H1 (cell line): ENCODE data around the gene MB. TPM values are rescaled to one million over a fixed set of nuclear protein-coding genes. Genes with fewer than 3 reads are reported as not detected.

Source experiments
- CTCF ChIA-PET: fragments of 300-600 bp; sonication (Branson Sonifier 250); formaldehyde crosslinking; loops from one replicate; lab custom pipeline; 2021; ENCODE audit not compliant: partially characterized antibody; lab: Charles Lee
- POLR2A ChIA-PET: fragments of 300-600 bp; sonication (Branson Sonifier 250); formaldehyde crosslinking; loops from one replicate; lab custom pipeline; 2021; ENCODE audit warnings: inconsistent platforms; ENCODE audit not compliant: partially characterized antibody; lab: Charles Lee
- DNase-seq, 2 experiments: peaks; one replicate each; pipeline versions ENCODE4 v3.0.0 to v3.0.0-alpha.2; 2010 to 2022; ENCODE audit warnings: low spot score in 2 of 2, low read depth in 1 of 2, mixed read lengths in 1 of 2
- FAIRE-seq: peaks from 2 replicates; lab custom pipeline; 2011; peaks lifted over from hg19 to GRCh38; lab: Jason Lieb, UNC
- H2AFZ ChIP-seq: 2 replicates; pipeline ENCODE4 v1.8.1; 2012; ENCODE audit warnings: low read length, inconsistent platforms
- H2AK5ac ChIP-seq: 2 replicates; pipeline ENCODE4 v1.6.1; 2013; ENCODE audit warnings: low read depth, low read length
- H2BK120ac ChIP-seq: replicated peaks from 2 replicates; pipeline ENCODE3; 2013; ENCODE audit warnings: low read depth, low read length, inconsistent platforms
- H2BK12ac ChIP-seq: 2 replicates; pipeline ENCODE4 v1.6.1; 2013; ENCODE audit warnings: low read depth, low read length
- H2BK15ac ChIP-seq: 2 replicates; pipeline ENCODE4 v1.6.1; 2013; ENCODE audit warnings: low read length
- H2BK20ac ChIP-seq: 2 replicates; pipeline ENCODE4 v1.6.1; 2013; ENCODE audit warnings: low read length
- H2BK5ac ChIP-seq: 2 replicates; pipeline ENCODE4 v1.6.1; 2013; ENCODE audit warnings: low read depth, low read length
- H3K14ac ChIP-seq: 2 replicates; pipeline ENCODE4 v1.6.1; 2013; ENCODE audit warnings: inconsistent platforms; ENCODE audit not compliant: insufficient read length
- H3K18ac ChIP-seq: 2 replicates; pipeline ENCODE4 v1.6.1; 2013; ENCODE audit warnings: low read length; ENCODE audit errors: extremely low read depth
- H3K23ac ChIP-seq: 2 replicates; pipeline ENCODE4 v1.6.1; 2013; ENCODE audit warnings: inconsistent platforms; ENCODE audit not compliant: insufficient read length
- H3K23me2 ChIP-seq: 2 replicates; pipeline ENCODE4 v1.6.1; 2013; ENCODE audit warnings: low read depth, low read length
- H3K27ac ChIP-seq: 2 replicates; pipeline ENCODE4 v1.6.1; 2011; ENCODE audit warnings: low read depth, low read length, inconsistent platforms
- H3K27me3 ChIP-seq, 4 experiments: replicated peaks in 1 of 4; 1 replicate in 1 of 4; 2 replicates in 3 of 4; pipeline versions ENCODE4 v1.6.1 to v1.8.1; 2011 to 2013; ENCODE audit warnings: low read length in 3 of 4, mild to moderate bottlenecking in 3 of 4, inconsistent platforms in 2 of 4, mixed read lengths in 2 of 4, moderate library complexity in 1 of 4; ENCODE audit not compliant: control insufficient read depth in 3 of 4, insufficient read depth in 3 of 4; ENCODE audit errors: extremely low read depth in 1 of 4
- H3K36me3 ChIP-seq, 4 experiments: 2 replicates each; pipeline versions ENCODE4 v1.6.1 to v1.8.1; 2011 to 2013; ENCODE audit warnings: mild to moderate bottlenecking in 4 of 4, low read length in 3 of 4, moderate library complexity in 2 of 4, control low read depth in 1 of 4, inconsistent platforms in 1 of 4; ENCODE audit not compliant: insufficient read depth in 4 of 4, control insufficient read depth in 2 of 4
- H3K4ac ChIP-seq: replicated peaks from 2 replicates; pipeline ENCODE3; 2013; ENCODE audit warnings: low read length, low read depth, mixed read lengths, inconsistent platforms; ENCODE audit not compliant: insufficient read length
- H3K4me1 ChIP-seq, 4 experiments: replicated peaks in 1 of 4; 1 replicate in 1 of 4; 2 replicates in 3 of 4; pipeline versions ENCODE4 v1.6.1 to v1.8.1; 2011 to 2013; ENCODE audit warnings: low read length in 3 of 4, inconsistent platforms in 2 of 4, mixed read lengths in 1 of 4; ENCODE audit not compliant: insufficient read depth in 4 of 4, control insufficient read depth in 3 of 4
- H3K4me2 ChIP-seq, 2 experiments: 2 replicates each; pipeline versions ENCODE4 v1.6.1 to v1.8.1; 2011 to 2013; ENCODE audit warnings: low read depth in 2 of 2, low read length in 2 of 2, control low read depth in 1 of 2, inconsistent platforms in 1 of 2, mild to moderate bottlenecking in 1 of 2; ENCODE audit not compliant: insufficient read depth in 1 of 2
- H3K4me3 ChIP-seq, 4 experiments: fragments of 200-600, 300-600 bp in 1 of 4; sonication (generic), shearing (Covaris generic), sonication (Bioruptor Twin) in 1 of 4; 2 replicates each; pipeline versions ENCODE4 v1.5.1 to v1.8.1; 2011 to 2016; ENCODE audit warnings: low read length in 4 of 4, low read depth in 3 of 4, control low read depth in 2 of 4, inconsistent platforms in 2 of 4, mild to moderate bottlenecking in 2 of 4, mixed read lengths in 1 of 4, moderate library complexity in 1 of 4; ENCODE audit not compliant: insufficient read depth in 2 of 4; ENCODE audit errors: extremely low read depth in 1 of 4
- H3K56ac ChIP-seq: replicated peaks from 2 replicates; pipeline ENCODE3; 2013; ENCODE audit warnings: low read depth, mild to moderate bottlenecking, mixed read lengths, low read length, inconsistent platforms; ENCODE audit not compliant: insufficient read length
- H3K79me1 ChIP-seq: 2 replicates; pipeline ENCODE4 v1.6.1; 2013; ENCODE audit warnings: low read depth, low read length, control low read depth
- H3K79me2 ChIP-seq, 2 experiments: 2 replicates each; pipeline versions ENCODE4 v1.6.1 to v1.8.1; 2012 to 2013; ENCODE audit warnings: low read length in 2 of 2, mild to moderate bottlenecking in 2 of 2, inconsistent platforms in 1 of 2; ENCODE audit not compliant: insufficient read depth in 2 of 2, control insufficient read depth in 1 of 2
- H3K9ac ChIP-seq, 4 experiments: replicated peaks in 1 of 4; 1 replicate in 1 of 4; 2 replicates in 3 of 4; pipeline versions ENCODE4 v1.6.1 to v1.8.1; 2011 to 2013; ENCODE audit warnings: low read depth in 3 of 4, low read length in 3 of 4, control low read depth in 2 of 4, mild to moderate bottlenecking in 2 of 4, moderate library complexity in 2 of 4, inconsistent platforms in 1 of 4; ENCODE audit errors: extremely low read depth in 1 of 4
- H3K9me3 ChIP-seq, 2 experiments: 2 replicates each; pipeline versions ENCODE4 v1.6.1 to v1.8.1; 2012 to 2013; ENCODE audit warnings: mild to moderate bottlenecking in 2 of 2, moderate library complexity in 2 of 2, control low read depth in 1 of 2, inconsistent platforms in 1 of 2, low read depth in 1 of 2, low read length in 1 of 2, mixed read lengths in 1 of 2; ENCODE audit not compliant: insufficient read depth in 2 of 2
- H4K20me1 ChIP-seq, 2 experiments: replicated peaks in 1 of 2; 2 replicates each; pipeline versions ENCODE3 to v1.8.1; 2011 to 2013; ENCODE audit warnings: inconsistent platforms in 2 of 2, low read length in 2 of 2, mild to moderate bottlenecking in 1 of 2; ENCODE audit not compliant: insufficient read depth in 2 of 2, control insufficient read depth in 1 of 2
- H4K5ac ChIP-seq: 2 replicates; pipeline ENCODE4 v1.6.1; 2013; ENCODE audit warnings: low read length, low read depth, mixed read lengths, inconsistent platforms; ENCODE audit not compliant: insufficient read length
- H4K8ac ChIP-seq: 2 replicates; pipeline ENCODE4 v1.8.0; 2013; ENCODE audit warnings: mild to moderate bottlenecking, moderate library complexity, low read length, inconsistent platforms; ENCODE audit not compliant: insufficient read depth; ENCODE audit errors: extremely low read depth
- H4K91ac ChIP-seq: replicated peaks from 2 replicates; pipeline ENCODE3; 2013; ENCODE audit warnings: low read length, mixed read lengths, inconsistent platforms; ENCODE audit not compliant: insufficient read length
- BCL11A ChIP-seq, 2 experiments: IDR thresholded peaks; one replicate each; pipeline ENCODE4 v1.6.1; 2011; ENCODE audit warnings: low read depth in 2 of 2, low read length in 2 of 2, mild to moderate bottlenecking in 2 of 2
- TEAD4 ChIP-seq: IDR thresholded peaks from 2 replicates; pipeline ENCODE4 v1.6.1; 2012; ENCODE audit warnings: low read depth, low read length, inconsistent platforms, mixed read lengths
- WGBS, 2 experiments: shearing (Covaris generic) in 1 of 2; methylation state at CpG; one replicate each; pipeline versions ENCODE4 v1.1.6 to v1.1.7; 2013 to 2015; ENCODE audit warnings: low lambda C conversion rate in 2 of 2, mixed read lengths in 2 of 2, inconsistent platforms in 1 of 2, low coverage in 1 of 2, missing lambda C conversion rate in 1 of 2; ENCODE audit not compliant: insufficient replicate concordance in 2 of 2, insufficient coverage in 1 of 2, insufficient read length in 1 of 2; ENCODE audit errors: extremely low coverage in 1 of 2, missing lambda C conversion rate in 1 of 2; 5-methylcytosine and 5-hydroxymethylcytosine counted together
- polyA plus RNA-seq, 7 experiments: library from polyadenylated mRNA; depleted of rRNA in 3 of 7; stranded (reverse) in 5 of 7; unstranded in 2 of 7; fragments of >200 nt in 5 of 7; fragments of 200-250 nt in 2 of 7; gene quantifications; 1 replicate in 5 of 7; 2 replicates in 1 of 7; 4 replicates in 1 of 7; pipeline versions ENCODE4 v1.2.1 to v1.2.3, GENCODE V29; 2011 to 2013; ENCODE audit warnings: missing spikeins in 2 of 7, mixed read lengths in 2 of 7
- total RNA-seq: library from RNA; stranded (reverse); fragmentation: NEBNext Ultra II Directional; extraction: Animal tissue kit (Norgen Biotek cat#: 25700); gene quantifications from 2 replicates; pipeline ENCODE4 v1.2.1, GENCODE V29; 2021

Gene MB
- total and polyA plus RNA-seq, 2 of the 8 experiments (the other 6 are each of a cell fraction or from before 2014, with no cell fraction given) = 1.5 TPM; not detected in 1

DNA sequence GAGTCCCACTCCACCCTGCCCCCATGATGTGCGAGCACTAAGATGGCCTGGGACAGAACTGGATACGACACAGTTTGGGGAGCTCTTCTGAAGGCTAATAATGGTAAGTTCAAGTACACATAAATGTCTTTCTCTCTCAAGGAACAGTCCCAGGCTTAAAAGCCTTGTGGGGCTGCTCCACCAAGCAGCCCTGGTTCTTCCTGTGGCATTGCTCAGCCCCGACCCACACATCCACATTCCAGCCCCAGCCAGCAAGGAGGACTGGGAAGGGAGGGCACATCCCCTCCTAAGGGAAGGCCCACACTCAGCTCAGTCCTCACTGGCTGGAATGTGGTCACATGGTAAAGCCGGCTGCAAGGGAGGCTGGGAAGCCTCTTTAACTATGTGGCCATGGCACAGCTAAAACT is 13.3 kb upstream of the MB start:
- H4K5ac ChIP-seq = no peak overlapping the region
- 0 out of 2 replicates have a peak overlapping the region, but pooled peaks have one; percentile 40 for H2BK20ac ChIP-seq
- H3K27ac ChIP-seq = no peak overlapping the region
- H3K9ac ChIP-seq = no peak overlapping the region
- no peaks in the 10 kb centered on the region for H3K9me3 ChIP-seq
- TF ChIP-seq BCL11A (IDR thresholded peaks at IDR 0.05; ENCODE audit: low read depth in 2 of 2, low read length in 2 of 2) (no peak), TEAD4 (0 out of 2 replicates have a peak, but pooled peaks have one; percentile 31)
- TF ChIP-seq, all 59 proteins: peak for 1
- ChIA-PET CTCF (interaction anchor here (0.7 to 4.1 kb wide), 14 partner anchors 10 to 494 kb away, joined by 3 to 30 read pairs (median 6); no protein-coding TSS in a partner anchor), POLR2A (interaction anchor here (0.5 to 1.0 kb wide), 3 partner anchors 10 to 436 kb away, joined by 3 read pairs; no protein-coding TSS in a partner anchor)
- Histone ChIP-seq H3K14ac (no peak overlapping the region), H4K8ac (no peak overlapping the region), H2BK120ac (no peak overlapping the region), H3K79me1 (no peaks in the 10 kb centered on the region), H2AK5ac (peak overlapping the region; percentile 1; the same call in 1 of the 2 replicates), H4K91ac (no peak overlapping the region), H3K4me3 (no peak overlapping the region), H3K27me3 (peaks cover 0 to 2% (median 0%) of the 10 kb centered on the region in 4 experiments; a peak in 1 of 7 replicates), H2BK15ac (0 out of 2 replicates have a peak overlapping the region, but pooled peaks have one; percentile 46), H2BK5ac (no peak overlapping the region), H3K4me1 (peaks cover 0 to 18% (median 7%) of the 10 kb centered on the region in 4 experiments; a peak in 6 of 7 replicates), H3K79me2 (no peaks in the 10 kb centered on the region), H2AFZ (no peak overlapping the region), H3K56ac (no peak overlapping the region), H3K36me3 (no peaks in the 10 kb centered on the region; a peak in 1 of 8 replicates), H3K4me2 (no peak overlapping the region), H3K23me2 (peaks cover 9% of the 10 kb centered on the region), H3K18ac (no peak overlapping the region), H2BK12ac (no peak overlapping the region; the same call in 1 of the 2 replicates), H3K23ac (no peak overlapping the region), H4K20me1 (peaks cover 0 to 3% of the 10 kb centered on the region in 2 experiments), H3K4ac (no peak overlapping the region)
- FAIRE-seq (no peak), DNase-seq (no peak)
- 86% methylated on average over 2 of the region's 4 CpGs; no CpG with 5 or more reads in 1 of the 2 experiments for WGBS, 2 experiments
